ENCODE results near the gene TGFB1. TPM values are rescaled to one million over a fixed set of nuclear protein-coding genes. Genes with fewer than 3 reads are reported as not detected.
"Not testable (repeated sequence)": the region's sequence is repeated elsewhere in the genome, so short reads cannot be mapped to it uniquely, and the experiment has no call there.

The TGFB1 gene
- total RNA-seq: 20.8 and 67.1 TPM in 2 replicates

GRCh38 chr19:41353466-41354342 is at the start of gene TGFB1:
Gene TGFB1 (minus strand): TSS chr19:41353922. CDS start chr19:41353044, 878 bp downstream.
- peak; percentile 55 to 90 for DNase-seq (ENCODE audit: low read depth in 2 of 2)

DNA sequence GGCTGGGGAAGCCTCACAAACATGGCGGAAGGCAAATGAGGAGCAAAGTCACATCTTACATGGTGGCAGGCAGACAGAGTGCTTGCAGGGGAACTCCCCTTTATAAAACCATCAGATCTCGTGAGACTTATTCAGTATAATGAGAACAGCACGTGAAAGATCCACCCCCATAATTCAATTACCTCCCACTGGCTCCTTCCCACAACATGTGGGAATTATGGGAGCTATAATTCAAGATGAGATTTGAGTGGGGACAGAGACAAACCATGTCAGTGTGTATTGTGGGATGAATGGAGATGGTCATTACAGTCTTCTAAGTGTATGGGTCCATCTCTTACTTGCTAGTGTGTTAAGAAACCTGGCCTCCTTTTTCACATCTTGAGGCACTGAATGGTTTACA is 48.3 kb upstream of the TGFB1 start:
- no peak for DNase-seq (ENCODE audit: low read depth in 2 of 2)

DNA sequence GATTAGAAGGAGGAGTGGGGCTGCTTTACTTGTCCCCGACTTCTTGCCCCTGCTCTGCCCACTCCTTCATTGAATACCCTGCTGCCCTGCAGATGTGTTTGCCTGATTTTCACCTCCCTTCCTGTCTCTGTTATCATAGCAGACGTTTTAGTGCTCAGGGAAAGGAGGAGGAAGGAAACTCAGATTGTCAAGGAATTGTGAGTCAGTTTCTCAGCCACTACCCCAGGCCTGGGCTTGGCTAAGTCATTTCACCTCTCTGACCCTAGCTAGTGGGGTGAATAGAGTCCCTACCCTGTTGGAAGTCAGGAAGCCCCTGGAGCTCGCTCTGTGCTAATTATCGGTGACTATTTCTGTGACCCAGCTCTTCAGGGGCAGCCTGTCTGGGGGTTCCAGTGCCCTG is 47.8 kb upstream of the TGFB1 start:
- DNase-seq (ENCODE audit: low read depth in 2 of 2): peak in 1 of 2 donors; percentile 84

- DNase-seq (ENCODE audit: low read depth in 2 of 2): no peak
These were observed 45.8 kb upstream of the TGFB1 start for GRCh38 chr19:41399525-41399924.

- DNase-seq (ENCODE audit: low read depth in 2 of 2): no peak
These were observed 45.4 kb upstream of the TGFB1 start for GRCh38 chr19:41399091-41399490.

- no peak for DNase-seq (ENCODE audit: low read depth in 2 of 2)
These were observed 44.9 kb upstream of the TGFB1 start for GRCh38 chr19:41398598-41398997.

DNA sequence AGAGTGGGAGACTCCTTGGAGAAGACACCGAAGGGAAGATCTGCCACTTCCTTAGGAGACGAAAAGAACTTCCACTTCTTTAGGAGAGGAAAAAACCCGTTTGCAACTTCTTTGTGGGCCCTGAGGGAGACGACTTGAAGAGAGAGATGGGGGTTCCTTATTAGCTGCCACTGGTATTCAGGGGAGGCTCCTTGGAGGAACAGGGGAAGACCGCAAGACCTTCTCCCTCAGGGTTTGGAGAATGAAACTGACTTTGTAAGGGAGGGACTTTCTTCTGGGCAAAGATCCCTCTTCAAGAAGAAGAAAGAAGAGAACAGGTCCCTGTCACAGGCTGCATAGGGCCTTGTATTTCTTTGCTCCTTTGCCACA is 44.3 kb upstream of the TGFB1 start:
- DNase-seq (ENCODE audit: low read depth in 2 of 2): no peak

DNA sequence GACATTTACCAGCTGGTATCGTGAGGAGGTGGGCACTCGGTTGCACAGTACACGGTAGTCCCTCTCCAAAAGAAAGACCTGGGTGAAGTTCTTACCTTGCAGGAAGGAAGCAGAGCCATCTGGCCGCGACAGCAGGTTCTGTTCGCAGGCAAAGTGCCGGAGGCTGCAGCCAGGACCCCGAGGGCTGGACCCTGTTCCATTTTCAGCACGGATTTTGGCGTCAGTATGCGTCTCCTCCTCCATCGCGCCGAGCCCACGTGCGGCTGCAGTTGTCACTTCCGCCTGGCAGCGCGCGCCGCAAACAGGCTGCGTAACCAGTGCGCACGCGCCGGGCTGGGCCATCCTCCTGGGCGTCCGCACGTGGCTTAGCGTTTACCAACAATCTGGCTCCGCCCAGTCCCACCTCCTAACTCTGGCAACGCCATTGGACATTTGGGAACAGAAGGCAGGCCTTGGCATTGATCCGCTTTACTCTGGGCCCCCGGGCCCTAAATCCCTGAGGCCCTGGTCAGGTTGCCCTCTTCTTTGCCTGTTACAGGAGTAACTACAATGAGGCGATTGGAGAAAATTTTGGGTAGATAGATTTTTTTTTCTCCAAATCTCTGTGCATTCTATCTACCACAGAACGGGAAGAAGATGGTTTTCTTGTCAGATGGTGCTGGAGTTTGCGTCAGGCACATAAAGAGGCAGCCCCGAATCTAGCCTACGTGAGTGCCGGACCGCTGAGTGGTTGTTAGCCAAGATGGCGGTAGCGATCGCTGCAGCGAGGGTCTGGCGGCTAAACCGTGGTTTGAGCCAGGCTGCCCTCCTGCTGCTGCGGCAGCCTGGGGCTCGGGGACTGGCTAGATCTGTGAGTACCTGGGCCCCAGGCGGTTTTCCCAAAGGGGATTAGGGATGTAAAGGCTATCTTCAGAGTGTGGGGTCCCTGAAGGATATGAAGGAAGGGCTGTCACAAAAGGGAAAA is 43.6 kb upstream of the TGFB1 start, which contains the start of the genes BCKDHA and EXOSC5:
BCKDHA (plus strand) TSS at position 733 of the 964 bp plus-strand sequence; CDS start at position 743, 10 bp downstream.
EXOSC5 (minus strand) TSS at position 274 of the 964 bp plus-strand sequence; CDS start at position 243, 31 bp downstream.
- peak; percentile 100 for DNase-seq (ENCODE audit: low read depth in 2 of 2)

DNA sequence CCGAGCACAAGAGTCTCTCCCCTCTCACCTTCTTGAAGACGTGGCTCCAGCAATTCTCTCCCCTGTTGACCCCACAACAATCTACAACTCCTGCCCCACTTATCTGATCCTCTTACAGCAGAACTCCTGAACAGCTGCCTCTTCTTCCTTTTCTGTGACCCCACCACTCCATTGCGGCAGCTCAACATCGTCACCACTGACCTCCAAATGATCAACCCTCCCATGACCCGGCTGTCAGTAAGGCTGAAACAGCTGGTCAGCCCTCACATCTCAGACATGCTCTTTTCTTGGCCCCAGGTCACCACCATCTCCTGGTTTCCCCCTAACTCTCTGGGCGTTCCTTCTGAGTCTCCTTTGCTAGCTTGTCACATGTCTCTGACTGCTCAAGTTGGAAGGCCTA is 41.6 kb upstream of the TGFB1 start:
- DNase-seq (ENCODE audit: low read depth in 2 of 2): no peak

DNA sequence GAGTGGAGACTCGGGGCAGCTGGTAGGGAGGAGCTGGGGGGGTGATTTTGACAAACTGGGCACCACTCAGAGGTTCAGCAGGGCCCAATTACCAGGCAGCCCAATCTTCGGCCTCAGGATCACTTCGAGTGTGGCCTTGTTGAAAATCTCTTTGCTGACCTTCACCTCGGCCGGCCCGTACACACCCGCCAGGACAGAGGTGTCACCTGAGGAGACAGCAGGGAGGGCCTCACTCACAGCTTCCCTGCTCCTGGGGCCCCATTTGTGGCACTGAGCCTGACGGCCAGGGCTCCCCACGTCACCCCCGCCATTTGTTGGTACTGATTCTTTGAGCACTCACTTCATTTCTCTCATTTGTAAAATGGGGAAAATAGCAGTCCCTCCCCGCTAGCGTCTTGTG is 39.1 kb upstream of the TGFB1 start:
- DNase-seq (ENCODE audit: low read depth in 2 of 2): no peak

GRCh38 chr19:41391618-41392017 is 37.9 kb upstream of the TGFB1 start:
- no peak for DNase-seq (ENCODE audit: low read depth in 2 of 2)

DNA sequence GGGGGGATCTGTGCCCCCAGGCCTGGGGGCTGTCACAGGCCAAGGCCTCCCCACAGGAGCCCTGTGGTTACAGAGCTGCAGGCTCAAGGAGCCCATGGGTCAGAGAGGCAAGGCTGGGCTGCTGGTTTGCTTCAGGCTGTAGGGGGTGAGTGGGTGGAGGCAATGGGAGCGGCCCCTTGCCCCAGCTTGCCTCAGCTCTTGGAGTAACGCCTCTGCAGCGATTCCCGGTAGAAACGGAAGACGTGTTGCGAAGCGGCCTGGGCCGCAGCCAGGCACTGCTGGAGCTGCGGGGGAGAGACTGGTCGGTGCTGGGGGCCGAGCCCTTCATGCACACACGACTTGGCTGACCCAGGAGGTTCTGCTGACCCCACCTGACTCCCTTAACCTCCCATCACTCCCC is 32.7 kb upstream of the TGFB1 start:
- no peak for DNase-seq (ENCODE audit: low read depth in 2 of 2)

- no peak for DNase-seq (ENCODE audit: low read depth in 2 of 2)
These were observed 30.6 kb upstream of the TGFB1 start for GRCh38 chr19:41384351-41384750.

GRCh38 chr19:41381536-41381935 is 27.8 kb upstream of the TGFB1 start:
- DNase-seq (ENCODE audit: low read depth in 2 of 2): not testable (repeated sequence)

DNA sequence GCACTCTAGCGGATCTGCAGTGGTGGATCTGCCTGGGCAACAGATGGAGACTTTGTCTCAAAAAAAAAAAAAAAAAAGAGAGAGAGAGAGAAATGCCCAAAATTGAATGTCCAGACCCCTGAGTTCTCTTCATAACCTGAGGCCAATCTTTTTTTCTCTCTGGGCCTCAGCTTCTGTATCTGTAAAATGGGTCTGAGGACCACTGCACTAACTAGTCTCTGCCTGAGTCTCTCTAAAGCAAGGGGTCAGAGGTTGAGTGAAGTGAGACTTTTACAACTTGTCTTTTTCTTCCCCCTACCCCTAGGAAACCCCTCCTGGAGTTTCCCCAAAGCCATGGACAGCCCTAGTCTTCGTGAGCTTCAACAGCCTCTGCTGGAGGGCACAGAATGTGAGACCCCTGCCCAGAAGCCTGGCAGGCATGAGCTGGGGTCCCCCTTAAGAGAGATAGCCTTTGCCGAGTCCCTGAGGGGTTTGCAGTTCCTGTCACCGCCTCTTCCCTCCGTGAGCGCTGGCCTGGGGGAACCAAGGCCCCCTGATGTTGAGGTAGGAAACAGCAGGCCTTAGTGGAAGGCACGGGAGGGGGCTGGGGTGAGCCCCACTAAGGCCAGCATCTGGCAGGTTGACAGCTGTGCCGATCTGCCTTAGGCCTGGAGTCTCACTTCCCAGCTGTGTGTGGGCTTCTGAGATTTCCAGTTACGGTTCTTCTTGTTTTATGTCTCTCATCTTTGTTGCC is 24.4 kb upstream of the TGFB1 start:
- no peak for DNase-seq (ENCODE audit: low read depth in 2 of 2)

DNA sequence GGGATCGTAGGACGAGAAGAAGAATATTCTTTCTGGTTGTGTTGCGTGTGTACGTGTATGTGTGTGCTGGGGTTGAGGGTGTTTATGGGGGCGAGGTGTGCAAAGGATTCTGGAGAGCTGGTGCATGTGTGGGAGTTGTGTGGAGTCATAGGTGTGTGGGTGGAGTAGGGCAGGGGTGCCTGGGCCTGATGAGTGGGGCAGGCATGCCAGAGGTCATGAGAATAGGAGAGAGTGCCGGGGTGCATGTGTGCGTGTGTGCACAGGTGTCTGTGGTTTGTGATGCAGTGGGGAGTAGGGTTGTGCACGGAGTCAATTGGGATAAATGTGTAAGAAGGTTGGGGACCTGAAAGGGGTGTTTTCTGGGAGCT is 23.3 kb upstream of the TGFB1 start:
- no peak for DNase-seq (ENCODE audit: low read depth in 2 of 2)

GRCh38 chr19:41376241-41376997 is 22.7 kb upstream of the TGFB1 start, which contains the start of gene TMEM91:
Gene TMEM91 (plus strand): TSS chr19:41376533. CDS start chr19:41378310, 1,777 bp downstream.
- DNase-seq (ENCODE audit: low read depth in 2 of 2): peak in 1 of 2 donors; percentile 18

DNA sequence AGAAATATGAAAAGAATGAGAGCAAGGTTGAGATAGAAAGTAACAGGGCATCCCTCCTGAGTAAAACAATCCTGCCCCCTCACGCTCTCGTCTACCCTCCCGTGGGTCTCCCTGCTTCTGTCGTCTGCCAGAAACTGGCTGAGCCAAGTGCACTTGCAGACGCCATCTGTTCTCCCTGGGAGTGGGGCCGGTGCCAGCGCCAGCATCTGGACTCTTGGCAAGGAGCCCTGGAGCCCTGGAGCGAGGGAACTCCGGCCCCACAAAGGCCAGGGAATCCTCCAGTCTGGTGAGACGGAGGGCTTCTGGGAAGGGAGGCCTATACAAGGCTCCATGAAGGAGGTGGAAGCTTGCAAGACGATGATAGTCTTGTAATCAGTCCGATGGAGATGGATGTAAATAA is 20.3 kb upstream of the TGFB1 start:
- peak in 1 of 2 donors; percentile 66 for DNase-seq (ENCODE audit: low read depth in 2 of 2)

GRCh38 chr19:41372501-41372900 is 18.8 kb upstream of the TGFB1 start:
- DNase-seq (ENCODE audit: low read depth in 2 of 2): no peak

GRCh38 chr19:41371541-41371940 is 17.8 kb upstream of the TGFB1 start:
- DNase-seq (ENCODE audit: low read depth in 2 of 2): no peak

Measured in dermis microvascular lymphatic vessel endothelial cell (primary cell).